Activated CD8-positive, alpha-beta memory T cell treated with anti-CD3 and anti-CD28 coated beads for 48 hours (primary cell): ENCODE results near the gene HAUS7.
"Not testable (repeated sequence)": the region's sequence is repeated elsewhere in the genome, so short reads cannot be mapped to it uniquely, and the experiment has no call there.

Experiments
- DNase-seq, 3 experiments: peaks; one replicate each; pipeline ENCODE4 v3.0.0-alpha.2; 2020; ENCODE audit warnings: low read depth in 2 of 3, low spot score in 2 of 3

The HAUS7 gene

GRCh38 chrX:153411255-153411987 is 59.0 kb downstream of the HAUS7 start, which contains the start of gene ZFP92:
TSS of gene ZFP92 (plus strand) at chrX:153411472. CDS start at chrX:153418323, 6,851 bp downstream.
- peak in 1 of 3 experiments; percentile 9 for DNase-seq

- DNase-seq = no peak
Observed at GRCh38 chrX:153410888-153411254, 59.5 kb downstream of the HAUS7 start.

GRCh38 chrX:153410373-153410772 is 60.0 kb downstream of the HAUS7 start:
- no peak for DNase-seq

GRCh38 chrX:153409414-153410101 is 60.8 kb downstream of the HAUS7 start:
- DNase-seq = no peak

GRCh38 chrX:153408871-153409351 is 61.5 kb downstream of the HAUS7 start:
- DNase-seq = no peak

- no peak for DNase-seq
Observed at GRCh38 chrX:153408221-153408721, 62.1 kb downstream of the HAUS7 start.

- DNase-seq = no peak
Observed at GRCh38 chrX:153407736-153408135, 62.6 kb downstream of the HAUS7 start.

- no peak for DNase-seq
Observed at GRCh38 chrX:153406903-153407302, 63.5 kb downstream of the HAUS7 start.

GRCh38 chrX:153406011-153406410 is 64.4 kb downstream of the HAUS7 start:
- DNase-seq = no peak

- DNase-seq = no peak
Observed at GRCh38 chrX:153405426-153405825, 65.0 kb downstream of the HAUS7 start.

- not testable (repeated sequence) for DNase-seq
Observed at GRCh38 chrX:153404333-153404732, 66.0 kb downstream of the HAUS7 start.

GRCh38 chrX:153401133-153401764 is 69.1 kb downstream of the HAUS7 start, which contains the start of gene PNMA6E:
TSS of gene PNMA6E (minus strand) at chrX:153401350. CDS start at chrX:153398849, 2,501 bp downstream.
- DNase-seq = no peak

- DNase-seq = peak; percentile 23 to 41 (median 29)
Observed at GRCh38 chrX:153400146-153401132, 69.9 kb downstream of the HAUS7 start.

- DNase-seq = no peak
Observed at GRCh38 chrX:153398275-153398960, 72.0 kb downstream of the HAUS7 start.
